HepG2 (cell line): Measurements from ENCODE around the gene DDI2.

Source experiments
- ATF2 ChIP-seq: sonication (generic); formaldehyde crosslinking; IDR thresholded peaks from 2 replicates; pipeline ENCODE4 v1.4.0; 2020; ENCODE audit warnings: missing genetic modification reagents
- BCLAF1 ChIP-seq: fragments of 450-650 bp; IDR thresholded peaks from 2 replicates; pipeline ENCODE4 v1.6.1; 2017; ENCODE audit warnings: mild to moderate bottlenecking
- BHLHE40 ChIP-seq: IDR thresholded peaks from 2 replicates; pipeline ENCODE4 v1.6.1; 2011; ENCODE audit warnings: low read length, improper control_type of control experiment
- CTCF ChIP-seq: sonication (generic); formaldehyde crosslinking; IDR thresholded peaks from 2 replicates; pipeline ENCODE4 v1.5.0; 2020; ENCODE audit warnings: mild to moderate bottlenecking, missing genetic modification reagents, moderate library complexity
- E2F5 ChIP-seq: sonication (generic); formaldehyde crosslinking; conservative IDR thresholded peaks from 2 replicates; pipeline ENCODE4 v1.4.0; 2020; ENCODE audit warnings: missing genetic modification reagents
- ETS1 ChIP-seq: sonication (generic); formaldehyde crosslinking; IDR thresholded peaks from 2 replicates; pipeline ENCODE4 v1.4.0; 2020; ENCODE audit warnings: missing genetic modification reagents
- FLYWCH1 ChIP-seq: sonication (generic); formaldehyde crosslinking; IDR thresholded peaks from 2 replicates; pipeline ENCODE4 v1.8.1; 2023; ENCODE audit warnings: mild to moderate bottlenecking, missing genetic modification reagents
- FOXA1 ChIP-seq, 2 experiments: fragments of 450-650 bp in 1 of 2; sonication (generic) in 1 of 2; formaldehyde crosslinking in 1 of 2; IDR thresholded peaks; 2 replicates each; pipeline versions ENCODE4 v1.4.0 to v1.6.1; 2016 to 2020; ENCODE audit warnings: missing genetic modification reagents in 1 of 2
- HOMEZ ChIP-seq: IDR thresholded peaks from 2 replicates; pipeline ENCODE4 v1.6.1; 2016; ENCODE audit warnings: low read depth
- NFATC3 ChIP-seq: sonication (generic); formaldehyde crosslinking; IDR thresholded peaks from 2 replicates; pipeline ENCODE4 v1.5.1; 2020; ENCODE audit warnings: mild to moderate bottlenecking, missing genetic modification reagents
- POLR2A ChIP-seq, 2 experiments: IDR thresholded peaks; 2 replicates each; pipeline ENCODE4 v1.6.1; 2011; ENCODE audit warnings: low read depth in 2 of 2, low read length in 2 of 2, mild to moderate bottlenecking in 1 of 2, moderate library complexity in 1 of 2; ENCODE audit not compliant: insufficient read depth in 1 of 2
- SIN3B ChIP-seq: fragments of 150-350 bp; IDR thresholded peaks from 2 replicates; pipeline ENCODE4 v1.6.1; 2014; ENCODE audit warnings: low read length
- SOX13 ChIP-seq, 3 experiments: fragments of 450-650 bp in 1 of 3; sonication (generic) in 1 of 3; formaldehyde crosslinking in 1 of 3; IDR thresholded peaks in 2 of 3; conservative IDR thresholded peaks in 1 of 3; 2 replicates each; pipeline versions ENCODE4 v1.5.0 to v1.6.1; 2016 to 2020; ENCODE audit warnings: antibody characterized with exemption in 1 of 3, mild to moderate bottlenecking in 1 of 3, missing compliant biosample characterization in 1 of 3, missing genetic modification reagents in 1 of 3, moderate library complexity in 1 of 3
- USF2 ChIP-seq, 2 experiments: sonication (generic) in 1 of 2; formaldehyde crosslinking in 1 of 2; IDR thresholded peaks; 2 replicates each; pipeline versions ENCODE4 v1.5.1 to v1.6.1; 2011 to 2020; ENCODE audit warnings: borderline replicate concordance in 1 of 2, low read depth in 1 of 2, low read length in 1 of 2, mild to moderate bottlenecking in 1 of 2, missing genetic modification reagents in 1 of 2, moderate library complexity in 1 of 2

- no peak for TF ChIP-seq POLR2A (IDR thresholded peaks at IDR 0.05; ENCODE audit: insufficient read depth in 1 of 2, low read depth in 2 of 2, low read length in 2 of 2)
- TF ChIP-seq CTCF (CRISPR knock-in tag): no peak
- TF ChIP-seq BHLHE40: no peak
- no peak for TF ChIP-seq NFATC3 (CRISPR knock-in tag)
- no peak for TF ChIP-seq FLYWCH1
- TF ChIP-seq ATF2 (CRISPR knock-in tag): no peak
- TF ChIP-seq HOMEZ (CRISPR knock-in tag): no peak
- TF ChIP-seq SOX13 (IDR thresholded peaks at IDR 0.05): no peak
- TF ChIP-seq SOX13 (CRISPR knock-in tag; conservative IDR thresholded peaks at IDR 0.05 in 1 of 2, IDR thresholded peaks at IDR 0.05 in 1 of 2): no peak
- TF ChIP-seq FOXA1 (IDR thresholded peaks at IDR 0.05): no peak
- no peak for TF ChIP-seq FOXA1 (CRISPR knock-in tag; IDR thresholded peaks at IDR 0.05)
- TF ChIP-seq SIN3B: no peak
- no peak for TF ChIP-seq ETS1 (CRISPR knock-in tag)
- no peak for TF ChIP-seq E2F5
- no peak for TF ChIP-seq USF2 (IDR thresholded peaks at IDR 0.05; ENCODE audit: low read depth, low read length)
- no peak for TF ChIP-seq USF2 (CRISPR knock-in tag; IDR thresholded peaks at IDR 0.05; ENCODE audit: borderline replicate concordance)
- TF ChIP-seq BCLAF1: no peak
Measured at GRCh38 chr1:15625056-15625917, 8.0 kb downstream of the DDI2 start.
